Measurements from ENCODE around the gene KCTD18. TPM values are rescaled to one million over a fixed set of nuclear protein-coding genes. Genes with fewer than 3 reads are reported as not detected.
A peak's percentile ranks its signal among the peaks of the same experiment; 100 is the strongest.

KCTD18 gene
- total and polyA plus RNA-seq, 10 of the 15 experiments (the other 5 are each of a cell fraction or from before 2014, with no cell fraction given), result 1.4 to 16.9 (median 12.5) TPM

GRCh38 chr2:200471324-200471848 lies 38.5 kb downstream of the KCTD18 start (continued):
- TF ChIP-seq ELK1 (IDR thresholded peaks at IDR 0.05; ENCODE audit: low read depth, low read length), result peak; percentile 75; the same call in 1 of the 2 replicates
- peak; percentile 87 for TF ChIP-seq ZBED1 (IDR thresholded peaks at IDR 0.05; ENCODE audit: borderline replicate concordance)
- no peak for TF ChIP-seq ZNF207 (IDR thresholded peaks at IDR 0.05; ENCODE audit: borderline replicate concordance)
- no peak for TF ChIP-seq PBX3 (IDR thresholded peaks at IDR 0.05; ENCODE audit: insufficient replicate concordance, low read depth, low read length)
- TF ChIP-seq E2F4 (IDR thresholded peaks at IDR 0.05; ENCODE audit: low read depth, low read length), result no peak
- peak; percentile 85 for TF ChIP-seq BHLHE40 (IDR thresholded peaks at IDR 0.05; ENCODE audit: borderline replicate concordance in 1 of 2, low read depth in 2 of 2, low read length in 1 of 2)
- peak; percentile 95 for TF ChIP-seq PAX5 (IDR thresholded peaks at IDR 0.05; ENCODE audit: borderline replicate concordance, low read depth, low read length)
- 0 out of 2 replicates have a peak, but pooled peaks have one; percentile 80 for TF ChIP-seq GATAD2B (conservative IDR thresholded peaks at IDR 0.05; ENCODE audit: low read depth)
- peak; percentile 79 for TF ChIP-seq TCF12 (IDR thresholded peaks at IDR 0.05; ENCODE audit: low read depth, low read length)
- TF ChIP-seq YBX1 (IDR thresholded peaks at IDR 0.05), result no peak
- TF ChIP-seq PKNOX1 (IDR thresholded peaks at IDR 0.05), result peak; percentile 81
- TF ChIP-seq E4F1 (IDR thresholded peaks at IDR 0.05; ENCODE audit: borderline replicate concordance, partially characterized antibody), result no peak
- TF ChIP-seq SRF (IDR thresholded peaks at IDR 0.05; ENCODE audit: low read depth in 2 of 2, low read length in 2 of 2), result no peak
- no peak for TF ChIP-seq ASH2L (IDR thresholded peaks at IDR 0.05; ENCODE audit: borderline replicate concordance, low read depth)
- TF ChIP-seq REST (IDR thresholded peaks at IDR 0.05; ENCODE audit: low read depth, low read length), result no peak
- TF ChIP-seq ATF7 (IDR thresholded peaks at IDR 0.05; ENCODE audit: low read depth), result peak; percentile 77
- TF ChIP-seq RAD51 (IDR thresholded peaks at IDR 0.05), result no peak
- no peak for TF ChIP-seq LARP7 (IDR thresholded peaks at IDR 0.05)
- peak; percentile 78 for TF ChIP-seq SP1 (IDR thresholded peaks at IDR 0.05; ENCODE audit: low read depth, low read length)
- TF ChIP-seq ZZZ3 (IDR thresholded peaks at IDR 0.05; ENCODE audit: control insufficient read depth, insufficient read length, low read depth), result no peak
- TF ChIP-seq DPF2 (IDR thresholded peaks at IDR 0.05), result peak; percentile 92
